Activated T-cell treated with anti-CD3 and anti-CD28 coated beads, Interleukin-2, amount 50 U/mL, for 24 hours (primary cell): ENCODE data around the gene PDE10A.
"Not testable (repeated sequence)": the region's sequence is repeated elsewhere in the genome, so short reads cannot be mapped to it uniquely, and the experiment has no call there.

Source experiments
- DNase-seq: peaks from one replicate; pipeline ENCODE4 v3.0.0-alpha.2; 2020
- H3K27ac Mint-ChIP-seq: 2 replicates; pipeline ENCODE4 v1.8.0; 2020; ENCODE audit warnings: mild to moderate bottlenecking, mixed read lengths
- H3K27me3 Mint-ChIP-seq: 2 replicates; pipeline ENCODE4 v1.8.0; 2020; ENCODE audit warnings: mixed read lengths
- H3K36me3 Mint-ChIP-seq: 2 replicates; pipeline ENCODE4 v1.8.0; 2020; ENCODE audit warnings: low read depth, mixed read lengths
- H3K4me1 Mint-ChIP-seq: 2 replicates; pipeline ENCODE4 v1.8.0; 2020; ENCODE audit warnings: low read depth, mixed read lengths
- H3K4me3 Mint-ChIP-seq: 2 replicates; pipeline ENCODE4 v1.8.0; 2020; ENCODE audit warnings: mild to moderate bottlenecking, moderate library complexity, mixed read lengths
- H3K9me3 Mint-ChIP-seq: 2 replicates; pipeline ENCODE4 v1.8.0; 2020; ENCODE audit warnings: mixed read lengths

PDE10A gene

GRCh38 chr6:165463499-165463898 is 199.5 kb downstream of the PDE10A start:
- DNase-seq, H3K27ac Mint-ChIP-seq, H3K27me3 Mint-ChIP-seq, H3K4me1 Mint-ChIP-seq, H3K4me3 Mint-ChIP-seq, H3K36me3 Mint-ChIP-seq: not testable (repeated sequence)
- H3K9me3 Mint-ChIP-seq, result peaks cover 27% of the 10 kb centered on the region

- not testable (repeated sequence) for H3K36me3 Mint-ChIP-seq, H3K27ac Mint-ChIP-seq, H3K4me3 Mint-ChIP-seq
These were observed 203.3 kb downstream of the PDE10A start for GRCh38 chr6:165459605-165460301.

GRCh38 chr6:165458134-165458533 is 204.9 kb downstream of the PDE10A start:
- H3K9me3 Mint-ChIP-seq, result peaks cover 9% of the 10 kb centered on the region
- no peak overlapping the region for H3K4me3 Mint-ChIP-seq
- no peak overlapping the region for H3K27ac Mint-ChIP-seq
- no peaks in the 10 kb centered on the region for H3K27me3 Mint-ChIP-seq
- H3K36me3 Mint-ChIP-seq, result no peaks in the 10 kb centered on the region
- no peaks in the 10 kb centered on the region for H3K4me1 Mint-ChIP-seq
- no peak for DNase-seq

More at GRCh38 chr6:165459605-165460301, 203.3 kb downstream of the PDE10A start:
- H3K4me1 Mint-ChIP-seq, H3K27me3 Mint-ChIP-seq, DNase-seq: not testable (repeated sequence)
- H3K9me3 Mint-ChIP-seq, result peaks cover 17% of the 10 kb centered on the region

GRCh38 chr6:165456286-165456685 is 206.8 kb downstream of the PDE10A start:
- Mint-ChIP-seq H3K9me3 (peaks cover 4% of the 10 kb centered on the region), H3K27ac (no peak overlapping the region), H3K36me3 (no peaks in the 10 kb centered on the region), H3K27me3 (no peaks in the 10 kb centered on the region), H3K4me1 (no peaks in the 10 kb centered on the region), H3K4me3 (no peak overlapping the region)
- DNase-seq, result no peak

GRCh38 chr6:165455488-165455887 is 207.6 kb downstream of the PDE10A start:
- no peaks in the 10 kb centered on the region for H3K27me3 Mint-ChIP-seq
- H3K9me3 Mint-ChIP-seq, result peaks cover 4% of the 10 kb centered on the region
- no peaks in the 10 kb centered on the region for H3K36me3 Mint-ChIP-seq
- H3K27ac Mint-ChIP-seq, result no peak overlapping the region
- DNase-seq, result no peak
- no peak overlapping the region for H3K4me3 Mint-ChIP-seq
- no peaks in the 10 kb centered on the region for H3K4me1 Mint-ChIP-seq

GRCh38 chr6:165453395-165453794 is 209.6 kb downstream of the PDE10A start:
- H3K4me1 Mint-ChIP-seq, result no peaks in the 10 kb centered on the region
- H3K4me3 Mint-ChIP-seq, result no peak overlapping the region
- DNase-seq, result no peak
- no peak overlapping the region for H3K27ac Mint-ChIP-seq
- H3K27me3 Mint-ChIP-seq, result no peaks in the 10 kb centered on the region
- H3K9me3 Mint-ChIP-seq, result no peaks in the 10 kb centered on the region
- H3K36me3 Mint-ChIP-seq, result no peaks in the 10 kb centered on the region

GRCh38 chr6:165451838-165452237 is 211.2 kb downstream of the PDE10A start:
- H3K36me3 Mint-ChIP-seq, result no peaks in the 10 kb centered on the region
- H3K4me1 Mint-ChIP-seq, result no peaks in the 10 kb centered on the region
- no peak for DNase-seq
- no peak overlapping the region for H3K27ac Mint-ChIP-seq
- H3K27me3 Mint-ChIP-seq, result no peaks in the 10 kb centered on the region
- no peaks in the 10 kb centered on the region for H3K9me3 Mint-ChIP-seq
- no peak overlapping the region for H3K4me3 Mint-ChIP-seq

GRCh38 chr6:165448210-165448609 is 214.8 kb downstream of the PDE10A start:
- H3K27ac Mint-ChIP-seq, result no peak overlapping the region
- H3K36me3 Mint-ChIP-seq, result no peaks in the 10 kb centered on the region
- no peak overlapping the region for H3K4me3 Mint-ChIP-seq
- no peaks in the 10 kb centered on the region for H3K4me1 Mint-ChIP-seq
- no peak for DNase-seq
- H3K9me3 Mint-ChIP-seq, result no peaks in the 10 kb centered on the region
- H3K27me3 Mint-ChIP-seq, result no peaks in the 10 kb centered on the region

- DNase-seq, result no peak
- H3K9me3 Mint-ChIP-seq, result no peaks in the 10 kb centered on the region
These were observed 215.9 kb downstream of the PDE10A start for GRCh38 chr6:165447141-165447540.

GRCh38 chr6:165446331-165446730 is 216.7 kb downstream of the PDE10A start:
- Mint-ChIP-seq H3K27me3 (no peaks in the 10 kb centered on the region), H3K4me3 (no peak overlapping the region), H3K4me1 (no peaks in the 10 kb centered on the region), H3K9me3 (no peaks in the 10 kb centered on the region), H3K36me3 (no peaks in the 10 kb centered on the region), H3K27ac (no peak overlapping the region)
- no peak for DNase-seq

More at GRCh38 chr6:165447141-165447540, 215.9 kb downstream of the PDE10A start:
- no peaks in the 10 kb centered on the region for H3K27me3 Mint-ChIP-seq
- H3K4me3 Mint-ChIP-seq, result no peak overlapping the region
- H3K36me3 Mint-ChIP-seq, result no peaks in the 10 kb centered on the region
- no peak overlapping the region for H3K27ac Mint-ChIP-seq
- H3K4me1 Mint-ChIP-seq, result no peaks in the 10 kb centered on the region

GRCh38 chr6:165443462-165443861 is 219.6 kb downstream of the PDE10A start:
- H3K36me3 Mint-ChIP-seq, result no peaks in the 10 kb centered on the region
- DNase-seq, result no peak
- H3K4me1 Mint-ChIP-seq, result no peaks in the 10 kb centered on the region
- H3K27ac Mint-ChIP-seq, result no peak overlapping the region
- no peaks in the 10 kb centered on the region for H3K9me3 Mint-ChIP-seq
- H3K27me3 Mint-ChIP-seq, result no peaks in the 10 kb centered on the region
- H3K4me3 Mint-ChIP-seq, result no peak overlapping the region

- Mint-ChIP-seq H3K4me3 (no peak overlapping the region), H3K4me1 (no peaks in the 10 kb centered on the region), H3K9me3 (no peaks in the 10 kb centered on the region), H3K27me3 (no peaks in the 10 kb centered on the region), H3K36me3 (no peaks in the 10 kb centered on the region), H3K27ac (no peak overlapping the region)
- no peak for DNase-seq
These were observed 221.9 kb downstream of the PDE10A start for GRCh38 chr6:165441181-165441580.

- Mint-ChIP-seq H3K27ac (no peak overlapping the region), H3K4me1 (no peaks in the 10 kb centered on the region), H3K4me3 (no peak overlapping the region), H3K9me3 (no peaks in the 10 kb centered on the region), H3K27me3 (no peaks in the 10 kb centered on the region), H3K36me3 (no peaks in the 10 kb centered on the region)
- DNase-seq, result no peak
These were observed 223.0 kb downstream of the PDE10A start for GRCh38 chr6:165439928-165440554.

GRCh38 chr6:165426892-165427291 is 236.1 kb downstream of the PDE10A start:
- Mint-ChIP-seq H3K27ac (no peak overlapping the region), H3K36me3 (no peaks in the 10 kb centered on the region), H3K27me3 (no peaks in the 10 kb centered on the region), H3K9me3 (peaks cover 4% of the 10 kb centered on the region), H3K4me1 (no peaks in the 10 kb centered on the region), H3K4me3 (no peak overlapping the region)
- no peak for DNase-seq

- Mint-ChIP-seq H3K4me1 (no peaks in the 10 kb centered on the region), H3K27ac (no peak overlapping the region), H3K9me3 (peaks cover 2% of the 10 kb centered on the region), H3K36me3 (no peaks in the 10 kb centered on the region), H3K4me3 (no peak overlapping the region), H3K27me3 (no peaks in the 10 kb centered on the region)
- DNase-seq, result no peak
These were observed 240.8 kb downstream of the PDE10A start for GRCh38 chr6:165422192-165422591.
